IPS-NIHi7 (cell line): ENCODE results near the gene TMEM52.

Experiments used
- DNase-seq: peaks from one replicate; pipeline ENCODE4 v3.0.0; 2012; ENCODE audit warnings: mixed read lengths; ENCODE audit errors: extremely low spot score

Gene TMEM52

GRCh38 chr1:1873186-1873585, 45.9 kb downstream of the TMEM52 start:
- no peak for DNase-seq

- DNase-seq = no peak
These were observed 46.6 kb downstream of the TMEM52 start for GRCh38 chr1:1872329-1872994.

GRCh38 chr1:1869469-1869868, 49.6 kb downstream of the TMEM52 start:
- DNase-seq = no peak
